WTC11 (cell line): Measurements from ENCODE around the gene USP11.

Source experiments
- CTCF ChIP-seq: fragments of 200-600 bp; IDR thresholded peaks from 2 replicates; pipeline ENCODE4 v1.8.0; 2022; ENCODE audit warnings: antibody characterized with exemption
- TP53 ChIP-seq: sonication (generic); formaldehyde crosslinking; IDR thresholded peaks from 2 replicates; pipeline ENCODE4 v1.8.1; 2023; ENCODE audit warnings: mild to moderate bottlenecking, missing genetic modification reagents
- ZNF281 ChIP-seq: sonication (generic); formaldehyde crosslinking; IDR thresholded peaks from 2 replicates; pipeline ENCODE4 v1.8.0; 2023; ENCODE audit warnings: mild to moderate bottlenecking, missing genetic modification reagents
- ZNF396 ChIP-seq: fragments of 250-450 bp; sonication (Bioruptor Pico); IDR thresholded peaks from 2 replicates; pipeline ENCODE4 v1.8.0; 2021; ENCODE audit warnings: mild to moderate bottlenecking, moderate library complexity, borderline replicate concordance

DNA sequence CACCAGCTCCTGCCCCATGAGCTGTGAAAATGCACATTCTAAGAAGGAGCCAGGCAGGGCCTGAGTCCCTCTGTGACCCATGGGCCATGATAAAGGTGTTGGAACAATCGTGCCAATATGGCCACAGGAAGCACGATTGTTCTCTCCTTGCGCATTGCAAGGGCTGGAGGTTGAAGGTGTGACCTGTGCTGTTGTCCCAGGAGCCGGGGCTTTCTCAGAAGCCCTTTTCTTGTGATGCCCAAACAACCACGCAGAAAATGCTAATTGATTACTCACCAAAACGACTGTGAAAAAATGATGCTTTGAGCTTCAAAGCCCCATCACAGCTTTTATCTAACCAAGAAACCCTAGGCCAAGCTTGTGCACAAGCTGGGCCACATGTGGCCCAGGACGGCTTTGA is 33.8 kb downstream of the USP11 start:
- TF ChIP-seq ZNF396 (CRISPR knock-in tag) (no peak), ZNF281 (CRISPR knock-in tag) (no peak), CTCF (no peak), TP53 (CRISPR knock-in tag) (no peak)
